ENCODE data around the gene WNT16.
"Not testable (repeated sequence)": the region's sequence is repeated elsewhere in the genome, so short reads cannot be mapped to it uniquely, and the experiment has no call there.

Gene WNT16

GRCh38 chr7:121328508-121329190, at the start of gene WNT16:
Gene WNT16 (plus strand): TSS chr7:121329000. CDS start chr7:121329293, 293 bp downstream.
- no peak for DNase-seq

GRCh38 chr7:121279060-121279620, 49.7 kb upstream of the WNT16 start:
- DNase-seq, result no peak

- no peak for DNase-seq
These were observed 49.0 kb upstream of the WNT16 start for GRCh38 chr7:121279822-121280221.

- no peak for DNase-seq
These were observed 48.1 kb upstream of the WNT16 start for GRCh38 chr7:121280656-121281055.

- no peak for DNase-seq
These were observed 46.7 kb upstream of the WNT16 start for GRCh38 chr7:121282129-121282528.

- no peak for DNase-seq
These were observed 43.6 kb upstream of the WNT16 start for GRCh38 chr7:121285066-121285667.

- DNase-seq, result no peak
These were observed 42.6 kb upstream of the WNT16 start for GRCh38 chr7:121286186-121286585.

GRCh38 chr7:121286742-121287734, 41.8 kb upstream of the WNT16 start:
- no peak for DNase-seq

GRCh38 chr7:121288894-121289293, 39.9 kb upstream of the WNT16 start:
- no peak for DNase-seq

GRCh38 chr7:121289930-121290329, 38.9 kb upstream of the WNT16 start:
- not testable (repeated sequence) for DNase-seq

- no peak for DNase-seq
These were observed 34.3 kb upstream of the WNT16 start for GRCh38 chr7:121294448-121294992.

GRCh38 chr7:121297843-121298242, 31.0 kb upstream of the WNT16 start:
- no peak for DNase-seq

GRCh38 chr7:121298831-121299239, 30.0 kb upstream of the WNT16 start:
- no peak for DNase-seq

GRCh38 chr7:121300685-121301420, 27.9 kb upstream of the WNT16 start:
- DNase-seq, result no peak

GRCh38 chr7:121301446-121302213, 27.2 kb upstream of the WNT16 start:
- DNase-seq, result no peak

- DNase-seq, result no peak
These were observed 26.5 kb upstream of the WNT16 start for GRCh38 chr7:121302214-121302745.

- no peak for DNase-seq
These were observed 25.2 kb upstream of the WNT16 start for GRCh38 chr7:121303422-121304101.

- no peak for DNase-seq
These were observed 24.6 kb upstream of the WNT16 start for GRCh38 chr7:121304102-121304658.

- DNase-seq, result no peak
These were observed 23.7 kb upstream of the WNT16 start for GRCh38 chr7:121305109-121305508.

GRCh38 chr7:121306565-121306964, 22.2 kb upstream of the WNT16 start:
- DNase-seq, result no peak

All from right forelimb (tissue), 1 donor.